Gastroesophageal sphincter (tissue), 4 donors: ENCODE results near the gene U2AF2. TPM values are rescaled to one million over a fixed set of nuclear protein-coding genes. Genes with fewer than 3 reads are reported as not detected.

Source experiments
- ATAC-seq: fragments of 150-250 bp; one replicate; pipeline ENCODE4 v1.9.1; 2016; ENCODE audit warnings: mild to moderate bottlenecking, moderate library complexity
- H3K27ac ChIP-seq, 4 donors: fragments of 200-600 bp; sonication (generic) in 3 of 4; 1 replicate in 3 of 4; 2 replicates in 1 of 4; pipeline ENCODE4 v1.5.1; 2016 to 2019
- H3K27me3 ChIP-seq: fragments of 200-600 bp; sonication (generic); one replicate; pipeline ENCODE4 v1.5.1; 2019
- H3K36me3 ChIP-seq, 2 donors: fragments of 200-600 bp; sonication (generic); one replicate each; pipeline ENCODE4 v1.5.1; 2019; ENCODE audit warnings: control low read depth in 1 of 2
- H3K4me1 ChIP-seq, 3 donors: fragments of 200-600 bp; sonication (generic); 1 replicate in 2 of 3; 2 replicates in 1 of 3; pipeline ENCODE4 v1.5.1; 2016 to 2019; ENCODE audit warnings: control low read depth in 2 of 3
- H3K4me3 ChIP-seq, 2 donors: fragments of 200-600 bp; sonication (generic); one replicate each; pipeline ENCODE4 v1.5.1; 2019; ENCODE audit warnings: mild to moderate bottlenecking in 1 of 2, moderate library complexity in 1 of 2
- H3K9me3 ChIP-seq, 3 donors: fragments of 200-600 bp; sonication (generic); one replicate each; pipeline ENCODE4 v1.5.1; 2017 to 2019; ENCODE audit warnings: control low read depth in 2 of 3
- EP300 ChIP-seq: sonication (generic); formaldehyde crosslinking; IDR thresholded peaks from one replicate; pipeline ENCODE4 v1.6.1; 2017; ENCODE audit warnings: antibody characterized with exemption, mild to moderate bottlenecking
- POLR2A ChIP-seq, 2 donors: fragments of 450-650 bp; IDR thresholded peaks; one replicate each; pipeline ENCODE4 v1.6.1; 2017; ENCODE audit warnings: antibody characterized with exemption in 2 of 2, mild to moderate bottlenecking in 2 of 2, moderate library complexity in 1 of 2
- POLR2AphosphoS5 ChIP-seq: sonication (generic); formaldehyde crosslinking; IDR thresholded peaks from one replicate; pipeline ENCODE4 v1.6.1; 2017; ENCODE audit warnings: antibody characterized with exemption
- WGBS, 2 donors: methylation state at CpG; one replicate each; pipeline ENCODE4 v1.1.5; 2018; ENCODE audit warnings: low coverage in 1 of 2; 5-methylcytosine and 5-hydroxymethylcytosine counted together
- total RNA-seq, 4 donors: library from RNA; depleted of rRNA; stranded (reverse); fragments of >200 nt; gene quantifications; one replicate each; pipeline ENCODE4 v1.1.0, GENCODE V29; 2016
- TF ChIP-seq, protein P1 (sequence below), 4 experiments: fragments of 200-600 bp in 2 of 4; fragments of 450-650 bp in 2 of 4; sonication (generic) in 1 of 4; IDR thresholded peaks; one replicate each; pipeline ENCODE4 v1.5.1; 2017 to 2019; ENCODE audit warnings: antibody characterized with exemption in 4 of 4, mild to moderate bottlenecking in 2 of 4, moderate library complexity in 2 of 4

Gene U2AF2
- total RNA-seq, 4 donors from 2014 or later = 68.9 to 97.9 (median 91.4) TPM

DNA sequence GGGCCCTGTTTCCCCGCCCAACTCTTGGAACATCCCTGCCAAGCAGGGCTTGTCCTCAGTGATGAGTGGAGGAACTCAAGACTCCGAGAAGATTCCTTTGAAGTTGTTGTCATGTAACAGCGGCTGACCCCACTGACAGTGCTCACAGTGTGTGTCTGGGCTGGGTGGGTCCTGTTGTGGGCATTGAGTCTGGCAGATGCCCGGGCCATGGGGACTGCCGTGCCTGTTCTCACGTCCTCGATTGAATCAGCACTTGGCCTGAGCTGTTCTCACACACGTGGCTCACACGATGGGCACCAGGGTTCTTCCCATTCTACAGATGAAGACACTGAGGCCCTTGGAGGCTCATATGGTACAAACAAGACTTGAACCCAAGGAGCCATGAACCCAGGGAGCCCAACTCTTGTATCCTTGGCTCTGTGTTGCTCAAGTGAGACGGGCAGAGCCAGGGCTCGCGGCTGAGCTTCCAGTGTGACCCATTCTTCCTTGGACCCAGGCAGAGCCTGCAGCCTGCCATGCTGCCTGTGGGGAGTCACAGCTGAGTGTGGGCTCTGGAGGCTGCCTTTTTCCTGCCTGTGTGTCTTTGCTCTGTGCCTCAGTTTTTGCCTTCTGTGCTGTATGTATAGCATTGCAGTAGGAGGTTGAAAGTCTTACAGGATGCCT lies 11.6 kb downstream of the U2AF2 start:
- TF ChIP-seq POLR2A (IDR thresholded peaks at IDR 0.05) (no peak), EP300 (no peak), POLR2AphosphoS5 (no peak)
- TF ChIP-seq, protein P1, sequence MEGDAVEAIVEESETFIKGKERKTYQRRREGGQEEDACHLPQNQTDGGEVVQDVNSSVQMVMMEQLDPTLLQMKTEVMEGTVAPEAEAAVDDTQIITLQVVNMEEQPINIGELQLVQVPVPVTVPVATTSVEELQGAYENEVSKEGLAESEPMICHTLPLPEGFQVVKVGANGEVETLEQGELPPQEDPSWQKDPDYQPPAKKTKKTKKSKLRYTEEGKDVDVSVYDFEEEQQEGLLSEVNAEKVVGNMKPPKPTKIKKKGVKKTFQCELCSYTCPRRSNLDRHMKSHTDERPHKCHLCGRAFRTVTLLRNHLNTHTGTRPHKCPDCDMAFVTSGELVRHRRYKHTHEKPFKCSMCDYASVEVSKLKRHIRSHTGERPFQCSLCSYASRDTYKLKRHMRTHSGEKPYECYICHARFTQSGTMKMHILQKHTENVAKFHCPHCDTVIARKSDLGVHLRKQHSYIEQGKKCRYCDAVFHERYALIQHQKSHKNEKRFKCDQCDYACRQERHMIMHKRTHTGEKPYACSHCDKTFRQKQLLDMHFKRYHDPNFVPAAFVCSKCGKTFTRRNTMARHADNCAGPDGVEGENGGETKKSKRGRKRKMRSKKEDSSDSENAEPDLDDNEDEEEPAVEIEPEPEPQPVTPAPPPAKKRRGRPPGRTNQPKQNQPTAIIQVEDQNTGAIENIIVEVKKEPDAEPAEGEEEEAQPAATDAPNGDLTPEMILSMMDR (IDR thresholded peaks at IDR 0.05) = no peak

DNA sequence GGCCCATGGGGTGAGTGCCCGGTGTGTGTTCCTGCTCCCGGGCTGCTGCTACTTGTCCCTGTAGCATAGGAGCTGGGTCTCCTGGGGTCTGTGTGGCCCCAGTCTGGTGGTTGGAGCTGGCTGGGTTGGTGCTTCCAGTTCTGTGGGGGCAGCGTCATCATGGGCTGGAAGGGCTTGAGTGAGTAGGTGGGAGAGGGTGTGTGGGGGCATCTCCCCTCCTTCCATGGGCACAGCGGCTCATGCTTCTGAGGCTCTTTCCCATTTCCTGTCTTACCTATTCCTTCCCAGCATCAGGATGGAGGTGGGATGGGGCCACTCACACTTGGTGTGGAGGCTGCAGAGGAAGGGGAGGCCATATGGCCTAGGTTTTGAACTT lies 12.2 kb downstream of the U2AF2 start:
- TF ChIP-seq POLR2A (IDR thresholded peaks at IDR 0.05) (no peak), POLR2AphosphoS5 (no peak), EP300 (no peak)
- TF ChIP-seq, protein P1 (IDR thresholded peaks at IDR 0.05) = no peak
- Histone ChIP-seq H3K9me3 (no peaks in the 10 kb centered on the region), H3K36me3 (peaks cover 0 to 97% of the 10 kb centered on the region in 2 donors), H3K4me3 (no peak overlapping the region), H3K4me1 (peaks cover 0 to 26% (median 0%) of the 10 kb centered on the region in 3 donors), H3K27me3 (no peaks in the 10 kb centered on the region), H3K27ac (no peak overlapping the region)
- no CpG with 5 or more reads among the region's 4 CpGs for WGBS, 2 donors
- ATAC-seq = no peak

More for the DNA sequence above, 11.6 kb downstream of the U2AF2 start:
- H3K36me3 ChIP-seq = peaks cover 0 to 100% of the 10 kb centered on the region in 2 donors
- H3K27me3 ChIP-seq = no peaks in the 10 kb centered on the region
- no peak overlapping the region for H3K4me3 ChIP-seq
- H3K9me3 ChIP-seq = no peaks in the 10 kb centered on the region
- H3K27ac ChIP-seq = no peak overlapping the region
- no peak for ATAC-seq
- 57% methylated on average over 2 of the region's 12 CpGs; no CpG with 5 or more reads in 1 of the 2 donors for WGBS, 2 donors
- H3K4me1 ChIP-seq = peaks cover 0 to 22% (median 0%) of the 10 kb centered on the region in 3 donors

- TF ChIP-seq POLR2AphosphoS5 (no peak), EP300 (no peak), POLR2A (IDR thresholded peaks at IDR 0.05) (no peak)
- TF ChIP-seq, protein P1 (IDR thresholded peaks at IDR 0.05) = no peak
- peaks cover 0 to 26% (median 0%) of the 10 kb centered on the region in 3 donors for H3K4me1 ChIP-seq
- no peak overlapping the region for H3K4me3 ChIP-seq
- WGBS, 2 donors = 100% methylated on average over 1 of the region's 12 CpGs; no CpG with 5 or more reads in 1 of the 2 donors
- no peaks in the 10 kb centered on the region for H3K9me3 ChIP-seq
- no peak overlapping the region for H3K27ac ChIP-seq
- no peak for ATAC-seq
- H3K36me3 ChIP-seq = peaks cover 0 to 95% of the 10 kb centered on the region in 2 donors
- no peaks in the 10 kb centered on the region for H3K27me3 ChIP-seq
Measured at GRCh38 chr19:55667511-55667910, 12.7 kb downstream of the U2AF2 start.

GRCh38 chr19:55667958-55668357 lies 13.1 kb downstream of the U2AF2 start:
- Histone ChIP-seq H3K27me3 (no peaks in the 10 kb centered on the region), H3K36me3 (peaks cover 0 to 95% of the 10 kb centered on the region in 2 donors), H3K27ac (no peak overlapping the region), H3K4me3 (no peak overlapping the region), H3K4me1 (peaks cover 0 to 26% (median 0%) of the 10 kb centered on the region in 3 donors), H3K9me3 (no peaks in the 10 kb centered on the region)
- TF ChIP-seq, protein P1 (IDR thresholded peaks at IDR 0.05) = no peak
- TF ChIP-seq POLR2A (IDR thresholded peaks at IDR 0.05) (no peak), EP300 (no peak), POLR2AphosphoS5 (no peak)
- WGBS, 2 donors = 67% methylated on average over 1 of the region's 11 CpGs; no CpG with 5 or more reads in 1 of the 2 donors
- ATAC-seq = no peak
